DMS79 treated with DMSO at 0.1 percent for 48 hours (cell line): Measurements from ENCODE around the gene RAD51B.

ENCODE experiments used
- DNase-seq: peaks from one replicate; lab custom pipeline; 2025; lab: John Stamatoyannopoulos, UW

RAD51B gene

DNA sequence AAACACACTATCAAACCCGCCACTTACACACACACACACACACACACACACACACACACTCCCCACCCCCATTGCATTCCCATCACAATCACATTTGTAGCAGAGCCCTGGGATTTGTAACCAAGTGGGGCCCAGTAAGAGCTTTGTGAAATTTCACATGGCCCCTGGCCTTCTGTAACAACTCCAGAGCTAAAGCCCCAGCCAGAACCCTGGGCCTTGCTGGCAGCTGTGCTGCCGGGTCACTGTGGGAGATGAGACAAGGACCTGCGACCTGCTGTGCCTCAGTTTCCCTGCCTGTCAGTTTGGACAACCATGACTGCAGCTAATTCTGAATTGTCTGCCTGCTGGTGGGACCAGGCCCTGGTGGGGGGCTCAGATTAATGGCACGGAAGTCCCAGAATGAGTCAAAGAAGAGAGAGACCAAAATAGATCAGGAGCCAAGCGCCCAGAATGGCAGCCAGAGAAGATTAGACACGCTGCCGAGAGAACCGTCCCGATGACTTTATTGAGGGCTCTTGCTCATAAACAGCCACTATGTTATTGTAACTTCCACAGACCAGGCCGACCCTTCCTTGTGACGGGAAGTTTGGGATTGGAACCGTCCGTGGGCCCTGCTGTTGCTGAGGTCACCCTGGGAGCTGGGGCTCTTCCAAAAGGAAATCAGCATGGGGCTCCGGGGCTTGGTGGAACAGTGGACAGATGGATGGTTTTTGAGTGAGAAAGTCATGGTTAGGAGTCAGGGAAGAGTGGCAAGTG, 850.2 kb downstream of the RAD51B start:
- DNase-seq: no peak

DNA sequence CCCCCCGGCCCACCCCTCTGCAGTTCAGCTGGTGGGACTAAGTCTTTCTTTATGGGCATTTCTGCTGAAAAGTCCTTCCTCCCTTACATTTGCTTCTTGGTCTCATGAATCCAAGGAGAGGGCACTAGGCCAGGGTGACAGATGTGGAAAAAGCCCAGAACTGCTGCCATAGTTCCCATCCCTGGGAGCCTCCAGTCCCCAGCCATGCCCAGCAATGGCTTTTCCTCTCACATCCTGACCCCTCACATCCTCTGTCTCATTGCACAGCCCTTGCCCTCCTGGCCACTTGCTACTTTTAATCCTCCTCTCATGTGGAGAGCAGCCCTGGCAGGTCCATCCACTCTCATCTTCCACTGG, 850.8 kb downstream of the RAD51B start:
- DNase-seq: no peak

DNA sequence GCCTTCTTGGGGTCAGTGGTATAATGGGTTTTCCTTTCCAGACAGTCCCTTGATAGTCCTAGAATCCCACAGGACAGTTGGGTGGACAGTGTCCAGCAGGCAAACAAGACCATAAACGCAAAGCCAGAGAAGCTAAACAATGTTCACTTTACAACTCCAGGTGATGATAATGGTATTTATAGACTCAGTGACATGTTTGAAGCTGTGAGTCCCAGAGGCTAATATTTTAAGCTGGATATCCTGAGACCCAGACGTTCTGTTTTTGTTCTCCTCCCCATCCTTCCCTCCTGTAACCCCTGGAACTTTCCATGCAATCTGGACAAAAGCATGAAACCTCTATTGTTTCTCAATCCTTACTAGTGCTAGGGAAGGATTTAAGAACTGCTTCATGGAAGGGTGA, 852.3 kb downstream of the RAD51B start:
- DNase-seq: no peak

- DNase-seq: no peak
Observed at GRCh38 chr14:68672609-68673285, 853.2 kb downstream of the RAD51B start.

DNA sequence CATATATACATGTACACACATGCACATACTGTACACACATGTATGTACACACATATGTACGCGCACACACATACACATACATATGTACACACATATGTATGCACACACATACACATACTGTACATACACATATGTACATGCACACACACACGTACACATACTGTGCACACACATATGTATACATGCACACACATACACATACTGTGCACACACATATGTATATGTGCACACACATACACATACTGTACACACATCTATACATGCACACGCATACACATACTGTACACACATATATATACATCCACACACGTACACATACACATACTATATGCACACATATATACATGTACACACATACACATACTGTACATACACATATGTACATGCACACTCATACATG, 853.9 kb downstream of the RAD51B start:
- no peak for DNase-seq

- no peak for DNase-seq
Observed at GRCh38 chr14:68674538-68675232, 855.1 kb downstream of the RAD51B start.

DNA sequence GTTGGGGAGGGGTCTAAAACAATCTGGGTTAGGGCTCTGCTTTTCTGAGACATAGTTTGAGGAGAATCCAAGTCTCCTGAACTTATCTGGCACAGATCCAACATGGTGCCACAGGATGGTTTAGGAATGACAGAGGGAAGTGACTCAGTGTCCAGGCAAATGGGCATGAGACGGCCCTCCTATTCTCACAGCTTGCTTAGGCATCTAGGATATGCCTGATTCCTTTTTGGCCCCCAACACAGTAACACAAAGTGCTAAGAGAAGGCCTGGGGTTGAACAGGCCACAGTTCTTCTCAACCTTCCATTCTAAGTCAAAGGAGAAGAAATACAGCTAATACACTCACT, 855.6 kb downstream of the RAD51B start:
- DNase-seq: no peak

- peak; percentile 96 for DNase-seq
Observed at GRCh38 chr14:68676511-68676943, 856.9 kb downstream of the RAD51B start.

- no peak for DNase-seq
Observed at GRCh38 chr14:68677476-68677875, 857.9 kb downstream of the RAD51B start.

GRCh38 chr14:68677901-68678300, 858.3 kb downstream of the RAD51B start:
- no peak for DNase-seq

GRCh38 chr14:68678471-68678870, 858.9 kb downstream of the RAD51B start:
- no peak for DNase-seq

DNA sequence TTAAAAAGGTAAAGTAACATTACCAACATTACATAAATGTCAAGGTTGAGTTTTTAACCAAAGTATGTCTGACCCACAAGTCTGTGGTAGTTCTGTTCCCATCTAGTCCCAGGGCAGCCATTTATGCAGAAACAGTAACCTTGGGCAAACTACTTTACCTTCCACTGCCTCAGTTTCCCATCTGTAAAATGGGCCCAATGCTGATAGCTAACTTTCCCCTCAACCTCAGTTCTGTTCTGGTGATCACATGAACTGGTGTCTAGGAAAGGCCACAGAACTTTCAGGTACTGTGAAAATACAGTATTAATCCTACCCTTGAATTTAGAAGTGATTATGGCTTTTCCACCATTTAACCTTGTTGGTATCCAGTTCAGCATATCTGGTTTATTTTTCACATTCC, 859.7 kb downstream of the RAD51B start:
- no peak for DNase-seq

GRCh38 chr14:68679746-68680467, 860.3 kb downstream of the RAD51B start:
- DNase-seq: no peak

GRCh38 chr14:68680541-68681051, 861.0 kb downstream of the RAD51B start:
- DNase-seq: no peak

DNA sequence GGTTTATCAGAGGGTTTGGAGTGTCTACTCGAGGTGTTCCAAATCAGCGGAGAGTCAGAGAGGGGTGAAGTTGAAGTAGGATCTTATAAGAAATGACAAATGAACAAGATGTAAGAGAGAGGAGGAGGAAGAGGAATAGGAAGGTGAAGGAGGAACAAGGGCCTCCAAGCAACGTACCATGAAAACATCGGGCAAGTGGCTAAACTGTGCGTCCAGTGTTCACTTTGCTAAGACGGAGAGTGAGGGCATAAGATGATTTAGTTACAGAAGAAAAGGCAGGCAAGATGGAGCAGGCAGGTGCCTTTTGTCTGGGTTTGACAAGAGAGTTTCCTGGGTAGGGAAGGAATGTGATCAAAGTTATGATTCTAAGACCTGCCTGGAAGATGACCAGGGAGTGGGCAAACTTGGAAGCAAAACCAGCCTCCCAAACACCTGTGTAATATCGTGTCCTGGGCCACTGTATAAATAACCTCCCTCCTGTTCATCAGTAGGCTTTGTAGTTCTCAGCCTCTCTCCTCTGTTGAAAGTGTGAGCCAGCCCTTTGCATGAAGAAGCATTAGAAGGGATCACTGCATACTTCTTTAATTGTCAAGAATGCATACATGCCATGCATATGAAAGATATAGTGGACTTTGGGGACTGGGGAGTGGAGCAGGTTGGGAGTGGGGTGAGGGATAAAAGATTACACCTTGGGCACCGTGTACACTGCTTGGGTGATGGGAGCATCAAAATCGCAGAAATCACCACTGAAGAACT, 861.9 kb downstream of the RAD51B start:
- DNase-seq: peak; percentile 40

GRCh38 chr14:68682166-68683103, 862.9 kb downstream of the RAD51B start:
- DNase-seq: no peak

DNA sequence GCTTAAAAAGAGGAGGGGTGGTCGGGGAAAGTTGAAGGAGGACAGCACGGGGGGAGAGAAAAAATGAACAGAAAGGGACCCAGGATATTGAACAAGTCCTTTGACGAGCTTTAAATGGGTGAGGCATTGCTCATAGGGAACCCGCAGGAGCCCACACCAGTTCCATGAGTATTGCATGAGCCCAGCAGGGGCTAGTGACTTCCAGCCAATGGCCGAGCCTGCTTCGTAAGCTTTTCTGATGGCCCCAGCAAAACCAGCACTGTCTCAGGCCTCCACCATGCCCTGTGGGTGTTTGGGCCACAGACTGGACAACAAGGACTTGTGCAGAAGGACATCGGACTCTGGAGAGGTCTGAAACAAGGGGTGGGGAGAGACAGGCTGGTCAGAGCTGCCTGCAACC, 863.7 kb downstream of the RAD51B start:
- no peak for DNase-seq

DNA sequence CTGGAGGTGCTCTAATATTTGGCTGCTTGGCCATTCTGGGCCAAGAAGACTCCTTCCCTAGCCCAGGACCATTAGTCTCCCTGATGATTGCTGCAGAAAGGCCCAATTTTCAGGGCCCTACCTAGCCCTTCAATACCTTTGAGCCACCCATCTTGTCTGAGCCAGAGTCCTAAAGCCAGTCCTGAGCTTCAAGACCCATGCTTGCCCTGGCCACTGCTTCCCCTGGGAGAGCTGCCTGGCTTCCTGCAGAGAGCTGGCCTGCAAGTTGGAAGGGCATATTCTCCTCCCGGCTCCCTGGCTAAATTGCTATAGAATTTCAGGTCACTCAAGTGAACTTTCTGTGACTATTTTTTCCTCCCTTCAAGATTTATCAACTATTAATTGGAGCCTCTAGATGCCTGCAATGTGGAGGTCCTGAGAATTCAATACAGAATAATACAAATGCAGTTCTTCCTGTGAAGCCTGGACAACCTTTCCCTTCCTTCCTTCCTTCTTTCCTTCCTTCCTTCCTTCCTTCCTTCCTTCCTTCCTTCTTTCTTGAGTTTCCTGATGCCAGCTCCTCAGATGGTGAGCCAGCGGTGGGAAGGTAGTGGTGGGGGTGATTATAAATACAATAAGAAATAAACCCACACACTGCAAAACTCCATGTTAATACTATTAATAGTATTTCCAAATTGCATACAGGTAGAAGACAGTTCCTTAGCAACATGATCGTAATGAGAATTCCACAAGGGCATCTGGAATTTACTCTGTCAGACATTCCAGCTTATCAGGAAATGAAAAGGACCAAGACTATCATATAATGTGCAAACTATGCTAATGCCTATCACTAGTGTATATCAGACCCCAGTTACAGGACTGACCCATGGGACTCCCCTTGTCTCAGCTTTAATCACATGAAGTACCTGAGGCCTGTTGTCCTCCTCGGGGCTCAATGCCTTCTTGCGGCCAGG, 865.2 kb downstream of the RAD51B start:
- DNase-seq: no peak
